Measurements from ENCODE around the gene PRAMEF11.
"Not testable (repeated sequence)": the region's sequence is repeated elsewhere in the genome, so short reads cannot be mapped to it uniquely, and the experiment has no call there.

PRAMEF11 gene

GRCh38 chr1:12799730-12800129, 31.5 kb downstream of the PRAMEF11 start:
- no peak overlapping the region for H3K27ac ChIP-seq
- TF ChIP-seq, protein P1, sequence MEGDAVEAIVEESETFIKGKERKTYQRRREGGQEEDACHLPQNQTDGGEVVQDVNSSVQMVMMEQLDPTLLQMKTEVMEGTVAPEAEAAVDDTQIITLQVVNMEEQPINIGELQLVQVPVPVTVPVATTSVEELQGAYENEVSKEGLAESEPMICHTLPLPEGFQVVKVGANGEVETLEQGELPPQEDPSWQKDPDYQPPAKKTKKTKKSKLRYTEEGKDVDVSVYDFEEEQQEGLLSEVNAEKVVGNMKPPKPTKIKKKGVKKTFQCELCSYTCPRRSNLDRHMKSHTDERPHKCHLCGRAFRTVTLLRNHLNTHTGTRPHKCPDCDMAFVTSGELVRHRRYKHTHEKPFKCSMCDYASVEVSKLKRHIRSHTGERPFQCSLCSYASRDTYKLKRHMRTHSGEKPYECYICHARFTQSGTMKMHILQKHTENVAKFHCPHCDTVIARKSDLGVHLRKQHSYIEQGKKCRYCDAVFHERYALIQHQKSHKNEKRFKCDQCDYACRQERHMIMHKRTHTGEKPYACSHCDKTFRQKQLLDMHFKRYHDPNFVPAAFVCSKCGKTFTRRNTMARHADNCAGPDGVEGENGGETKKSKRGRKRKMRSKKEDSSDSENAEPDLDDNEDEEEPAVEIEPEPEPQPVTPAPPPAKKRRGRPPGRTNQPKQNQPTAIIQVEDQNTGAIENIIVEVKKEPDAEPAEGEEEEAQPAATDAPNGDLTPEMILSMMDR (conservative IDR thresholded peaks at IDR 0.05), result no peak

DNA sequence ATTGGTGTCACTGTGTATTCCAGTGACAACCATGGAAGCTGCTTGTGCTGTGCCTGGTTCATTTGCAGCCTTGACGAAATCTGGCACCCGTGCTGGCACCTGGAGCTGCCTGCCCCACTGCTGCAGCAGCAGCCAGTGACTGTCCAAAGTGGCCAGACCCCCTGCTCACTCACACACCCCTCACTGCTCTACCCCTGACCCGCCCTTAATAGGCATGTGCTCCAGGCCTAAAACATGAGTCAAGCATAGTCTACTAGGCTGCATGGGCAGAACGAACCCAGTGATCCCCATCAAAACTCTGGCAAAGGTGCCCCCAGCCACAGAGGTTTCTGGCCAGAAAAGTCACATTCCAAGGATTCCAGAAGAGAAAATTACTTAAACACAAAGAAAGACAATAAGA, 32.3 kb downstream of the PRAMEF11 start:
- H3K27ac ChIP-seq, result no peak overlapping the region
- TF ChIP-seq, protein P1 (conservative IDR thresholded peaks at IDR 0.05), result no peak

GRCh38 chr1:12791097-12791496, 40.1 kb downstream of the PRAMEF11 start, which contains the start of gene PRAMEF1:
TSS of gene PRAMEF1 (plus strand) at chr1:12791397. CDS start at chr1:12793228, 1,831 bp downstream.
- H3K27ac ChIP-seq, result not testable (repeated sequence)

DNA sequence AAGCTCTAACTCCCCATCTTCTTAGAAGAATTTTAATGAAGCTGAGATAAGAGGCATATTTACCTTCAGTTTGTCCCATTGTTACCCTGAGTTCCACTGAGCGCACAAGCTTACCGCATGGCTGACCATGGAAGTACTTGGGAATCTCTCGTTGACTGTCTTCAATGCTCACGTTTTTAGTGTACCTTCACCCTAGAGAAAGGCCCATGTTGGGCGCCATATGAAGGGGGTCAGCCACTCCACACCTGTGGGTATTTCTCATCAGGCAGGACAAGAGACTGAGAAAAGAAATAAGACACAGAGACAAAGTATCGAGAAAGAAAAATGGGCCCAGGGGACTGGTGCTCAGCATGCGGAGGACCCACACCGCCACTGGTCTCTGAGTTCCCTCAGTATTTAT, 46.5 kb downstream of the PRAMEF11 start:
- not testable (repeated sequence) for H3K27ac ChIP-seq

DNA sequence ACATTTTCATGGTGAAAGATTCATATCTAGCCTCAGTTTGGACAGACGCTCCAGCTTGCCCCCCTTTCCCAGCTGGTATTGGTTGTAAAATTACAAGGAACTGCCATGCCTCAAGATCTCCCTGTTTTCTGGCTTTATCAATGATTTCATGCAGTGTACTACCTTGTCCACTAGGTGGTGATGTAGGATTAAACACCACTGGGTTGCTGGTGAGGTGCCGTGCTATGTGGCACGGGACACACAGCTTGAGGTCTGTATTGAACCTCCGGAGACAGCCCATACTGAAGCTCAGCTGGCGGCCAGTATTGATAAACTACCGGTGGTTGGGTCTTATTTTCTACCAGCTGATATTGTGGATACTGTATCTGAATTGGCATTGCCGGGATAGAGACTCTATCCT, 47.4 kb downstream of the PRAMEF11 start:
- TF ChIP-seq, protein P1 (conservative IDR thresholded peaks at IDR 0.05), result peak; percentile 52

DNA sequence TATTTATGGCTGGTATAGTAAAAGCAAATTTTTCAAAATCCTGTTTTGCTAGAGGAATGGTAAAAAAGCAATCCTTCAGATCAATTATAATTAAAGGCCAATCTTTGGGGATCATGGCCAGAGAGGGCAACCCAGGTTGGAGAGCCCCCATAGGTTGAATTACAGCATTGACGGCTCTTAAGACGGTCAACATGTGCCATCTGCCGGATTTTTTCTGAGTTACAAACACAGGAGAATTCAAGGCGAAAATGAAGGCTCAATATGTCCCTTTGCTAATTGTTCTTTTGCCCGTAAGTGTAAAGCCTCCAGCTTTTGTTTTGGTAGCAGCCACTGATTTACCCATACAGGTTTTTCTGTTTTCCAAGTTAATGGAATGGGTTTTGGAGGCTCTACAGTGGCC, 49.7 kb downstream of the PRAMEF11 start:
- not testable (repeated sequence) for H3K27ac ChIP-seq
- TF ChIP-seq, protein P1 (conservative IDR thresholded peaks at IDR 0.05), result peak; percentile 28

More for the DNA sequence above, 47.4 kb downstream of the PRAMEF11 start:
- H3K27ac ChIP-seq, result not testable (repeated sequence)

DNA sequence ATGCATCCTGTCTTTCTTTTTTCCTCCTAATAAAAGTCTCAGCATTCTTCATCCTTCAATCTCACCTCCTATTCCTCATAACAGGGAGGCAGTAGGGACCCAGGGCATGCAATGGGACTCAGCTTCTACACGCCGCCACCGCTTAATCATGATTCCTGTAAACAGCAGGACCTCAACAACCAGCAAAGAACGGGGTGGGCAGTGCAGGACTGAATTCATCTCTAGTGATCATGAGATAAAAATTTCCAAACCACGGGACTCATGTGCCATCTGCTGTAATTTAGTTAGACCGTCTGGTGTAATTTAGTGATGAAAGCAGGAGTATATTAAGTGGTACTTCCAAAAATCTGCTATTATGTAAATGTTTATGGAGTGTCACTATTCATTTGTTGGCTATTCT, 52.3 kb downstream of the PRAMEF11 start:
- TF ChIP-seq, protein P1 (conservative IDR thresholded peaks at IDR 0.05), result no peak

DNA sequence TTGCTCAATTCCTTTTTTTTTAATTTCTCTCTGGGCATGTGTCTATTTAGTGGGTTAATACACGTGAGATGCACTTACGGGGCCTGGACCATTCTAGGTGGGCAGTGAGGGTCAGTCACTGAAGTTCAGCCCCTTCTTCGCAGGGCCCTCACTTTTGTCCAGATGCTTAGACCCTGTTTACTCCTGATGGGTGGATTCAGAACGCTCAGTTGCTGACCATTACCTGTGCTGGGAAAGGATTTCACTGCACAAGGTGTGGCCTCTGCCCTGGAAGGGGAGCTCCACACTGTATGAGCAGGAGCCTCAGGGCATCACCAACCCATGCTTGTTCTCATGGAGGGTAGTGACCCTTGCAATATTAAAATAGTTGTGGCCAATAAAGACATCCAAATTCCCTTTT, 53.1 kb downstream of the PRAMEF11 start:
- TF ChIP-seq, protein P1 (conservative IDR thresholded peaks at IDR 0.05), result no peak
- no peak overlapping the region for H3K27ac ChIP-seq

More for the DNA sequence above, 52.3 kb downstream of the PRAMEF11 start:
- no peak overlapping the region for H3K27ac ChIP-seq

Data from VCaP (cell line).